Measurements from ENCODE around the gene KRT1. TPM values are rescaled to one million over a fixed set of nuclear protein-coding genes. Genes with fewer than 3 reads are reported as not detected.

Gene KRT1
- total RNA-seq, 3 donors from 2014 or later, result not detected

- Histone ChIP-seq H3K9me3 (no peaks in the 10 kb centered on the region), H3K4me1 (no peaks in the 10 kb centered on the region), H3K36me3 (no peaks in the 10 kb centered on the region), H3K27me3 (no peaks in the 10 kb centered on the region), H3K27ac (no peak overlapping the region), H3K4me3 (no peak overlapping the region)
- intact Hi-C loops (cut with DNase I; ENCODE audit: low total_unique reads), result no loop called here
- TF ChIP-seq CTCF (IDR thresholded peaks at IDR 0.05) (no peak), POLR2A (IDR thresholded peaks at IDR 0.05) (no peak), POLR2AphosphoS5 (IDR thresholded peaks at IDR 0.05) (no peak)
- peak in 1 of 2 donors; percentile 7 for DNase-seq (ENCODE audit: low spot score in 2 of 2)
These were observed 43.5 kb downstream of the KRT1 start for GRCh38 chr12:52636592-52637258.

GRCh38 chr12:52636189-52636588, 44.0 kb downstream of the KRT1 start:
- peak in 1 of 2 donors; percentile 7 for DNase-seq (ENCODE audit: low spot score in 2 of 2)
- no peak for TF ChIP-seq POLR2AphosphoS5 (IDR thresholded peaks at IDR 0.05)
- TF ChIP-seq POLR2A (IDR thresholded peaks at IDR 0.05), result no peak
- no peak for TF ChIP-seq CTCF (IDR thresholded peaks at IDR 0.05)
- Histone ChIP-seq H3K9me3 (no peaks in the 10 kb centered on the region), H3K27me3 (no peaks in the 10 kb centered on the region), H3K36me3 (no peaks in the 10 kb centered on the region), H3K4me1 (no peaks in the 10 kb centered on the region), H3K4me3 (no peak overlapping the region), H3K27ac (no peak overlapping the region)
- intact Hi-C loops (cut with DNase I; ENCODE audit: low total_unique reads), result no loop called here

- H3K9me3 ChIP-seq, result no peaks in the 10 kb centered on the region
- H3K27ac ChIP-seq, result no peak overlapping the region
- H3K4me3 ChIP-seq, result no peak overlapping the region
- intact Hi-C loops (cut with DNase I; ENCODE audit: low total_unique reads), result no loop called here
- no peaks in the 10 kb centered on the region for H3K36me3 ChIP-seq
- DNase-seq (ENCODE audit: low spot score in 2 of 2), result peak; percentile 57 to 73
- H3K4me1 ChIP-seq, result no peaks in the 10 kb centered on the region
- TF ChIP-seq CTCF (IDR thresholded peaks at IDR 0.05) (no peak), POLR2A (IDR thresholded peaks at IDR 0.05) (no peak), POLR2AphosphoS5 (IDR thresholded peaks at IDR 0.05) (no peak)
- H3K27me3 ChIP-seq, result no peaks in the 10 kb centered on the region
These were observed 45.7 kb downstream of the KRT1 start for GRCh38 chr12:52634266-52635056.

GRCh38 chr12:52633383-52633782, 46.8 kb downstream of the KRT1 start:
- intact Hi-C loops (cut with DNase I; ENCODE audit: low total_unique reads), result no loop called here
- no peak for TF ChIP-seq POLR2AphosphoS5 (IDR thresholded peaks at IDR 0.05)
- no peak for TF ChIP-seq POLR2A (IDR thresholded peaks at IDR 0.05)
- no peak for TF ChIP-seq CTCF (IDR thresholded peaks at IDR 0.05)
- Histone ChIP-seq H3K27me3 (no peaks in the 10 kb centered on the region), H3K9me3 (no peaks in the 10 kb centered on the region), H3K27ac (no peak overlapping the region), H3K4me1 (no peaks in the 10 kb centered on the region), H3K4me3 (no peak overlapping the region), H3K36me3 (no peaks in the 10 kb centered on the region)
- peak in 1 of 2 donors; percentile 2 for DNase-seq (ENCODE audit: low spot score in 2 of 2)

GRCh38 chr12:52632656-52633055, 47.6 kb downstream of the KRT1 start:
- peak in 1 of 2 donors; percentile 3 for DNase-seq (ENCODE audit: low spot score in 2 of 2)
- no peaks in the 10 kb centered on the region for H3K9me3 ChIP-seq
- H3K27ac ChIP-seq, result no peak overlapping the region
- no peak for TF ChIP-seq CTCF (IDR thresholded peaks at IDR 0.05)
- TF ChIP-seq POLR2A (IDR thresholded peaks at IDR 0.05), result no peak
- TF ChIP-seq POLR2AphosphoS5 (IDR thresholded peaks at IDR 0.05), result no peak
- no peaks in the 10 kb centered on the region for H3K4me1 ChIP-seq
- intact Hi-C loops (cut with DNase I; ENCODE audit: low total_unique reads), result no loop called here
- H3K4me3 ChIP-seq, result no peak overlapping the region
- no peaks in the 10 kb centered on the region for H3K27me3 ChIP-seq
- no peaks in the 10 kb centered on the region for H3K36me3 ChIP-seq
